NCI-H187 treated with DMSO at 0.1 percent for 48 hours (cell line): Measurements from ENCODE around the gene CEACAM21.

Source experiments
- DNase-seq: peaks from one replicate; lab custom pipeline; 2025; lab: John Stamatoyannopoulos, UW

CEACAM21 gene

GRCh38 chr19:41587101-41587837 is 11.3 kb downstream of the CEACAM21 start:
- DNase-seq = no peak

GRCh38 chr19:41587838-41588210 is 11.9 kb downstream of the CEACAM21 start:
- no peak for DNase-seq

- DNase-seq = no peak
Measured at GRCh38 chr19:41588497-41589209, 12.7 kb downstream of the CEACAM21 start.

GRCh38 chr19:41589371-41589770 is 13.4 kb downstream of the CEACAM21 start:
- no peak for DNase-seq

- DNase-seq = no peak
Measured at GRCh38 chr19:41590936-41591335, 15.0 kb downstream of the CEACAM21 start.

GRCh38 chr19:41591951-41592562 is 16.1 kb downstream of the CEACAM21 start:
- DNase-seq = no peak

GRCh38 chr19:41595258-41595889 is 19.4 kb downstream of the CEACAM21 start:
- peak; percentile 36 for DNase-seq

- no peak for DNase-seq
Measured at GRCh38 chr19:41595890-41596280, 19.9 kb downstream of the CEACAM21 start.

GRCh38 chr19:41597600-41598041 is 21.7 kb downstream of the CEACAM21 start:
- peak; percentile 48 for DNase-seq

GRCh38 chr19:41599175-41599966 is 23.4 kb downstream of the CEACAM21 start:
- no peak for DNase-seq

- no peak for DNase-seq
Measured at GRCh38 chr19:41601771-41602170, 25.8 kb downstream of the CEACAM21 start.

- no peak for DNase-seq
Measured at GRCh38 chr19:41604831-41605230, 28.9 kb downstream of the CEACAM21 start.

- DNase-seq = no peak
Measured at GRCh38 chr19:41606215-41606837, 30.4 kb downstream of the CEACAM21 start.

- no peak for DNase-seq
Measured at GRCh38 chr19:41607668-41608067, 31.7 kb downstream of the CEACAM21 start.

- no peak for DNase-seq
Measured at GRCh38 chr19:41610789-41611188, 34.8 kb downstream of the CEACAM21 start.

- no peak for DNase-seq
Measured at GRCh38 chr19:41612483-41612882, 36.5 kb downstream of the CEACAM21 start.

GRCh38 chr19:41615207-41615606 is 39.2 kb downstream of the CEACAM21 start:
- no peak for DNase-seq

- DNase-seq = no peak
Measured at GRCh38 chr19:41616792-41617621, 41.0 kb downstream of the CEACAM21 start.

GRCh38 chr19:41617941-41618730 is 42.2 kb downstream of the CEACAM21 start:
- DNase-seq = no peak
